Stimulated activated CD8-positive, alpha-beta memory T cell treated with anti-CD3 and anti-CD28 coated beads, Interleukin-7, amount 100 ng/mL, for 48 hours (primary cell): ENCODE measurements around the gene HS3ST3B1.

Experiments used
- DNase-seq, 2 donors: peaks; one replicate each; pipeline ENCODE4 v3.0.0-alpha.2; 2020; ENCODE audit warnings: low read depth in 1 of 2; ENCODE audit errors: extremely low read depth in 1 of 2

The HS3ST3B1 gene

GRCh38 chr17:14351493-14351892 is 50.6 kb downstream of the HS3ST3B1 start:
- DNase-seq = no peak

GRCh38 chr17:14352136-14352535 is 51.3 kb downstream of the HS3ST3B1 start:
- no peak for DNase-seq

- DNase-seq = no peak
Observed at GRCh38 chr17:14353861-14354474, 53.1 kb downstream of the HS3ST3B1 start.

- no peak for DNase-seq
Observed at GRCh38 chr17:14354807-14355206, 53.9 kb downstream of the HS3ST3B1 start.

- DNase-seq = no peak
Observed at GRCh38 chr17:14355556-14355955, 54.7 kb downstream of the HS3ST3B1 start.

GRCh38 chr17:14359163-14360020 is 58.5 kb downstream of the HS3ST3B1 start:
- DNase-seq = peak; percentile 49 to 68

GRCh38 chr17:14360856-14361255 is 60.0 kb downstream of the HS3ST3B1 start:
- DNase-seq = no peak

- no peak for DNase-seq
Observed at GRCh38 chr17:14361470-14361869, 60.6 kb downstream of the HS3ST3B1 start.

GRCh38 chr17:14361945-14362508 is 61.1 kb downstream of the HS3ST3B1 start:
- DNase-seq = no peak

GRCh38 chr17:14366199-14366598 is 65.3 kb downstream of the HS3ST3B1 start:
- DNase-seq = no peak

GRCh38 chr17:14372461-14372860 is 71.6 kb downstream of the HS3ST3B1 start:
- DNase-seq = no peak

- DNase-seq = no peak
Observed at GRCh38 chr17:14372905-14373613, 72.2 kb downstream of the HS3ST3B1 start.

- no peak for DNase-seq
Observed at GRCh38 chr17:14373614-14374259, 72.9 kb downstream of the HS3ST3B1 start.

- no peak for DNase-seq
Observed at GRCh38 chr17:14374268-14374667, 73.4 kb downstream of the HS3ST3B1 start.

- DNase-seq = no peak
Observed at GRCh38 chr17:14376666-14377065, 75.8 kb downstream of the HS3ST3B1 start.

- no peak for DNase-seq
Observed at GRCh38 chr17:14381606-14382005, 80.7 kb downstream of the HS3ST3B1 start.

GRCh38 chr17:14387036-14387435 is 86.2 kb downstream of the HS3ST3B1 start:
- no peak for DNase-seq

- DNase-seq = no peak
Observed at GRCh38 chr17:14389681-14390080, 88.8 kb downstream of the HS3ST3B1 start.

GRCh38 chr17:14393723-14394122 is 92.8 kb downstream of the HS3ST3B1 start:
- DNase-seq = no peak

- DNase-seq = no peak
Observed at GRCh38 chr17:14395255-14395654, 94.4 kb downstream of the HS3ST3B1 start.

GRCh38 chr17:14396547-14396946 is 95.7 kb downstream of the HS3ST3B1 start:
- no peak for DNase-seq
